ENCODE results near the gene SOX13.

Gene SOX13

DNA sequence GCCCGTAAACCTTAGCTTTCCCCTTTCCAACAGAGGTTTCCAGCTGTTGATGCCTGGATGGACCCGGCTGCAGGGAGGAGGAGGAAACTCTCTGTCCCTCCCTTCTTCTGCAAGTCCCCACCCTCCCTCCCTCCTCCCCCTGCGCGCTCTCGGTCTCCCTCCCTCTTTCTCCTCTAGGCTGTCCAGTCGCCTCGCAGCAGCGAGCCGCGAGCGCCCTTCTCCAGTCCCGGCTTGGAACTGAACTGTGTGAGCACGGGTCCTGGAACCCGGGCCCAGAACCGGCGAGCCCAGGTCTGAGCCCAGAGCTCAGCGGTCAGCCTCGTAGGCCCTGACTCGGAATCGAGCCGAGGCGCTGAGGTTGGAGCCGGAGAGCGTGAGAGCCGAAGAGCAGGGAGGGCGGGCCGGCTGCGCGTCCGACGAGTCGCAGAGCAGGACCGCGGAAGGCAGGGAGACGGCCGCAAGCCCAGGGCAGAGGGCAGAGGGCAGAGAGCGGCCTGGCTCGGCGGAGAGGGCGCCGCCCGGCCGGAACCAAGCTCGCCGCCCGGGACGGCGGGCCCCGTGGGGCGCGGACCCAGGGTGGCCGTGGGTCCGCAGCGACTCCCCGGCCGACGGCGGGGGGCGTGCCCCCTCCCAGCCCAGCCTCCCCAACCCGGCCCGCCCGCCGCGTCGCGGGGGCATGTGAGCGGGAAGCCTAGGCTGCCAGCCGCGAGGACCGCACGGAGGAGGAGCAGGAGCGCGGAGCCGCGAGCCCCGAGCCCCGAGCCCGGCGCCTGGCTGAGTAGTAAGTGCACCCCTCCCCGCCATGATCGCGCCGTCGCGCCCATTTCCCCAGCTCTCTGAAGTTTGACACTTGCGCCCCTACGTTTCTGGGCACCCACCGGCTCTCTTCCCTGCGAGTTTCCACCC lies at the start of gene SOX13:
TSS of gene SOX13 (plus strand) at position 185 of the 906 bp plus-strand sequence. CDS start 39,801 bp downstream, outside the sequence.
- no peak for DNase-seq (ENCODE audit: low read depth, low spot score)
- H3K4me3 ChIP-seq, result peak within 1 kb of the TSS; percentile 91
- H3K9me3 ChIP-seq (ENCODE audit: low read depth, low read length), result no peaks in the 10 kb centered on the region
- H3K27ac ChIP-seq, result no peak within 1 kb of the TSS
- H3K9ac ChIP-seq (ENCODE audit: insufficient read length), result peak within 1 kb of the TSS; percentile 61
- TF ChIP-seq FOXP2 (optimal IDR thresholded peaks at IDR 0.05; ENCODE audit: control extremely low read depth, extremely low read length, insufficient read depth), result no peak
- peak; percentile 75 for TF ChIP-seq POLR2AphosphoS5 (IDR thresholded peaks at IDR 0.05; ENCODE audit: borderline replicate concordance, low read depth, low read length)
- no peaks in the 10 kb centered on the region for H3K36me3 ChIP-seq (ENCODE audit: insufficient read depth, low read length)

DNA sequence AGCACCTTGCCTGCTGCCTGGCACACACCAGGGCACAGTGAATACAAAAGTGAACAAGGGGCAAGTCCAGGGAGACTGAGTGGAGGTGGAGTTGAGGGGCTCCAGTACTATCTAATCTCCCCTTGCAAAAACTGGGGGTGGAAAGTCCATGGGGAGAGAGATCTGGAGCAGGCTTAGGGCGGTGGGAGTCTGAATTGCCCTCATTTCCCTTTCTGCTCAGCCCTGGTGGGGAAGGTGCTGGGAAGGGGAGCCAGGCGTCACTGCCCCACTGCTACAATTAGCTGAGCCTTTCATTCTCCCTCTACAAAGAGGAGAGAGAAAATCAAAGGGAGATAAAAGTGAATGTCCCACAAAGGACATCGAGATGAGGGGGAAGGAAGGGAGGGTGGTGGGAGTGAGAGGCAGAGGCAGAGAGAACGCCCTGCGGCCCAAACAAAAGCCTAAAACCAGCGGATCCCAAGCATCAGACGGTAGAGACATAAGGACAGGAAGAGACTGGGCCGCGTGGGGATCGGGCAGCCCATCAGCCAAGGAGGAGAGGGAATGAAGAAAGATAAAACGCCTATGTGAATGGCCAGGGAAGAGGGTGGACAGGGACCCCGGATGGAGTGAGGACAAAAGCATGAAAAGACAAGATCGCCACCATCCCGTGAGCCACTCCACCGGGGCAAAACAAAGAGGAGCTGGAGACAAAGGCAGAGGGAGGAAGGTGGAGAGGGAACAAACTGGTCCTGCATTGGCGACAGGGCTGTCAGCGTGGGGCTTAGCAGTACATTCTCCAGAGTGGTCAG lies 46.8 kb upstream of the SOX13 start:
- no peak for TF ChIP-seq EZH2 (IDR thresholded peaks at IDR 0.05)
- no peak for TF ChIP-seq FOXP2 (optimal IDR thresholded peaks at IDR 0.05; ENCODE audit: control extremely low read depth, extremely low read length, insufficient read depth)
- no peak for TF ChIP-seq POLR2AphosphoS5 (IDR thresholded peaks at IDR 0.05; ENCODE audit: borderline replicate concordance, low read depth, low read length)
- Histone ChIP-seq H3K9me3 (ENCODE audit: low read depth, low read length) (no peaks in the 10 kb centered on the region), H3K27ac (no peak overlapping the region), H3K9ac (ENCODE audit: insufficient read length) (no peak overlapping the region), H3K36me3 (ENCODE audit: insufficient read depth, low read length) (no peaks in the 10 kb centered on the region), H3K4me3 (no peak overlapping the region)
- DNase-seq (ENCODE audit: low read depth, low spot score), result no peak

DNA sequence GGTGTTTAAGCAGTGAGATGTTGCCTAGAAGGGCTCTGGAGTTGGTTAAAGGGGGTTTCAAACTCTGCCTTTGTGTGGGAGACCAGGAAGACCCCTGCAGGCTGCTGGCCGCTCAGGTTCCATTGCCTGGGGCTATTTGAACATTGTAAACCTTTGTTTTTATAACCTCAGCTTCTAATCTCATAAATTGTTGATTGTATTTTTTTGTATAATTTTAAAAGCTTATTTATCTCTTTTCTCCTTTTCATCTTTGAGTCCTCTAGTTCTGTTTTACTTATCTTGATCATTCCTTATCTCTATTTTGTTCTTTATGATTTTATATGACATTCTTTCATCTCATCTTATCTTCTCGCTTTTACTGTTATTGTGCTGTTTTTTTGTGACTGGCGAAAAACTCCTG lies 45.5 kb upstream of the SOX13 start:
- no peaks in the 10 kb centered on the region for H3K9me3 ChIP-seq (ENCODE audit: low read depth, low read length)
- no peak overlapping the region for H3K4me3 ChIP-seq
- H3K9ac ChIP-seq (ENCODE audit: insufficient read length), result no peak overlapping the region
- TF ChIP-seq EZH2 (IDR thresholded peaks at IDR 0.05) (no peak), POLR2AphosphoS5 (IDR thresholded peaks at IDR 0.05; ENCODE audit: borderline replicate concordance, low read depth, low read length) (no peak), FOXP2 (optimal IDR thresholded peaks at IDR 0.05; ENCODE audit: control extremely low read depth, extremely low read length, insufficient read depth) (no peak)
- no peaks in the 10 kb centered on the region for H3K36me3 ChIP-seq (ENCODE audit: insufficient read depth, low read length)
- DNase-seq (ENCODE audit: low read depth, low spot score), result no peak
- no peak overlapping the region for H3K27ac ChIP-seq

DNA sequence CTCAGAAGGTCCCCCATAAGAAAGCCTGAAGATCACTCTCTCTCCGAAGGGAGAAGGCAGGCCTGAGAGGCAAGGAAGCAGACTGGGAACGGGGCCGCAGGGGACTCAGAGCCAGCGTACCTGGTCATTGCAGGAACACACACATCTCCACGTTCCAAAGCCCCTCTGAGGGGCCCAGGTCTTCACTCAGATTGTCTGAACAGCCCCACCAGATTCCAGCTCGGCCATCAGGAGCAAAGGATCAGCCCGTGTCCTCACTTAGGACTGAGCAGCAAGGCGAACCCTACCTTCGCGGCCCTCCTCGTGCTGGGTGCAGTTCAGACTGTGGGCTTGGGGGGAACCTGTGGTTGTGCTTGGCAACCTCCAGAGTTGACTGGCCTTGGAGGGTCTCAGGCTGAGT lies 43.9 kb upstream of the SOX13 start:
- no peak overlapping the region for H3K27ac ChIP-seq
- H3K9ac ChIP-seq (ENCODE audit: insufficient read length), result no peak overlapping the region
- TF ChIP-seq FOXP2 (optimal IDR thresholded peaks at IDR 0.05; ENCODE audit: control extremely low read depth, extremely low read length, insufficient read depth) (no peak), POLR2AphosphoS5 (IDR thresholded peaks at IDR 0.05; ENCODE audit: borderline replicate concordance, low read depth, low read length) (no peak), EZH2 (IDR thresholded peaks at IDR 0.05) (no peak)
- H3K36me3 ChIP-seq (ENCODE audit: insufficient read depth, low read length), result no peaks in the 10 kb centered on the region
- no peaks in the 10 kb centered on the region for H3K9me3 ChIP-seq (ENCODE audit: low read depth, low read length)
- no peak overlapping the region for H3K4me3 ChIP-seq
- DNase-seq (ENCODE audit: low read depth, low spot score), result no peak

DNA sequence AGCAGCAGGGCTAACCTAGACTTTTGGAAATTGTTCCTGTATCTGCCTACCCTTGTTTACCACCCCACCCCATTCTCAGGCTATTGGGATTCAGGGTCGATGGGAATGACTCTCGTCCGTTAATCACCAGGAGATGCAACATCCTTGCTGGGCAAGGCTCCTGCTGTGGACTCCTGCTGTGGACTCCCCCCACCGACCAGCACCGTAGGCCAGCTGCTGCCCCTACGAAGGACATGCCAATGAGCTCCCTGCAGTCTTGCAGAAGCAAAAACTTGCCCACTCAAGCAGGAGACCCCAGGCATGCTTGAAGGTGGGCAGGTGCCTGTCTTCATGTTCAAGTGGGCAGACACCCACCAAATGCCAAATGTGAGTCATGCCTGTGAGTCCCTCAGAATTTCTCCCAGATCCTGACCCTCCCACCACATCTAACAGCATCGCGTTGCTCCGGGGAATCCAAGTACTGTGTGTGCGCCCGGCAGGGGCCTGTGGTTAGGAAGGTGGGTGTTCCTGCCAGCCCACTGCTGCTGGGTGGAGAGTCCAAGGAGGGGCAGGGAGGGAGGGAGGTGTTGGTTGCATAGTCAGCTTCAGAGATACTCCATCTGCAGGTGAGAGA lies 41.7 kb upstream of the SOX13 start:
- no peak overlapping the region for H3K4me3 ChIP-seq
- H3K27ac ChIP-seq, result no peak overlapping the region
- DNase-seq (ENCODE audit: low read depth, low spot score), result no peak
- TF ChIP-seq EZH2 (IDR thresholded peaks at IDR 0.05) (no peak), POLR2AphosphoS5 (IDR thresholded peaks at IDR 0.05; ENCODE audit: borderline replicate concordance, low read depth, low read length) (no peak), FOXP2 (optimal IDR thresholded peaks at IDR 0.05; ENCODE audit: control extremely low read depth, extremely low read length, insufficient read depth) (no peak)
- no peaks in the 10 kb centered on the region for H3K36me3 ChIP-seq (ENCODE audit: insufficient read depth, low read length)
- no peaks in the 10 kb centered on the region for H3K9me3 ChIP-seq (ENCODE audit: low read depth, low read length)
- H3K9ac ChIP-seq (ENCODE audit: insufficient read length), result no peak overlapping the region

DNA sequence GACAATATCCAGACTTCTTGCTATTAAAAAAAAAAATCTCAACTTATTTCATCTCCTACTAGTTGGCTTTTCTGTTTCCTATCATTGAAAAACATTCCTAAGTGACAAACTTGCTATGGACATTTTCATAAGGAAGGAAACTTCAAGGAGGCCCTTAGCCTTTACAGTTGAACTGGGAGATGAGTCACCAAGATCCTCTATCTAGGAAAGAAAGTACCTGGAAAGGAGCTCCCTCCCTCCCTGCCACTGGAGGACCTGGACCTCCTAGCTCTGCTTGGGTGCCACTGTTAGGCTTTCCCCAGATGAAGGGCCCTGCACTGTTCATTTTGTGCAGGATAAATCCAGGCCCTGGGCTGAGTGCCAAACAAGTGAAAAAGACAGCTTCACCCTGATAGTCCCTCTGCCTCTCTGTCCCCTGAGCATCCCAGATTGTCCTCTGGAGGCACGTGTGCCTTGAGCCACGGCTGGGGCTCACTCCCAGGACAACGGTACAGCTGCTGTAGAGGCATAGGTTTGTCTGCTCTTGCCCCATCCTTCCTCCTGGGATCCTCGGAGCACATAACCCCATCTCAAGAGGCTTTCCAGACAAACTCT lies 40.2 kb upstream of the SOX13 start:
- DNase-seq (ENCODE audit: low read depth, low spot score), result no peak

DNA sequence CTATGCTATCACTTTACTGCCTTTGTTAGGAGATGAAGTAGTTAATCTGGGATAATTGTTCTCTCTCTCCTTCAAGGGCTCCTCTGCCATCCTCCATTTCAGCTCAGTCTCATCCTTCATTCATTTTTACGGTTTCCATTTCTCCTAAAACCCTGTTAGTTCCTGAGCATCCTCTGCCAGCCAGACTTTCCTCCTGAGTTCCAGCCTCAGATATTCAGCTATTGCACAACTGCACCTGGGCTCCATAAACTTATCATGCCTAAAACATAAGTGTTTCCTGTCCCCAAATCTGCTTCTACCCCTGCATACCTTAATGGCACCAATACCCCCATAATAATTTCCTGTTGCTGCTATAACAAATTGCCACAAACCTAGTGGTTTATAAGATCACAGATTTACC lies 39.6 kb upstream of the SOX13 start:
- no peak for DNase-seq (ENCODE audit: low read depth, low spot score)
- H3K27ac ChIP-seq, result no peak overlapping the region
- H3K9me3 ChIP-seq (ENCODE audit: low read depth, low read length), result no peaks in the 10 kb centered on the region
- H3K36me3 ChIP-seq (ENCODE audit: insufficient read depth, low read length), result no peaks in the 10 kb centered on the region
- no peak overlapping the region for H3K9ac ChIP-seq (ENCODE audit: insufficient read length)
- TF ChIP-seq FOXP2 (optimal IDR thresholded peaks at IDR 0.05; ENCODE audit: control extremely low read depth, extremely low read length, insufficient read depth), result no peak
- TF ChIP-seq EZH2 (IDR thresholded peaks at IDR 0.05), result no peak
- no peak for TF ChIP-seq POLR2AphosphoS5 (IDR thresholded peaks at IDR 0.05; ENCODE audit: borderline replicate concordance, low read depth, low read length)
- H3K4me3 ChIP-seq, result no peak overlapping the region

More for the DNA sequence above, 40.2 kb upstream of the SOX13 start:
- H3K9me3 ChIP-seq (ENCODE audit: low read depth, low read length), result no peaks in the 10 kb centered on the region
- TF ChIP-seq FOXP2 (optimal IDR thresholded peaks at IDR 0.05; ENCODE audit: control extremely low read depth, extremely low read length, insufficient read depth) (no peak), POLR2AphosphoS5 (IDR thresholded peaks at IDR 0.05; ENCODE audit: borderline replicate concordance, low read depth, low read length) (no peak), EZH2 (IDR thresholded peaks at IDR 0.05) (no peak)
- no peak overlapping the region for H3K4me3 ChIP-seq
- H3K27ac ChIP-seq, result no peak overlapping the region
- no peaks in the 10 kb centered on the region for H3K36me3 ChIP-seq (ENCODE audit: insufficient read depth, low read length)
- H3K9ac ChIP-seq (ENCODE audit: insufficient read length), result no peak overlapping the region
